ENCODE data around the gene CXCL9.
"Not testable (repeated sequence)": the region's sequence is repeated elsewhere in the genome, so short reads cannot be mapped to it uniquely, and the experiment has no call there.

GRCh38 chr4:76043306-76043705 is 36.0 kb upstream of the CXCL9 start:
- not testable (repeated sequence) for TF ChIP-seq POLR2A (IDR thresholded peaks at IDR 0.05; ENCODE audit: extremely low read depth, insufficient read length); CTCF (IDR thresholded peaks at IDR 0.05; ENCODE audit: low read depth, low read length)
- TF ChIP-seq, protein P1, sequence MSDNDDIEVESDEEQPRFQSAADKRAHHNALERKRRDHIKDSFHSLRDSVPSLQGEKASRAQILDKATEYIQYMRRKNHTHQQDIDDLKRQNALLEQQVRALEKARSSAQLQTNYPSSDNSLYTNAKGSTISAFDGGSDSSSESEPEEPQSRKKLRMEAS (IDR thresholded peaks at IDR 0.05; ENCODE audit: low read depth, low read length): not testable (repeated sequence)
